Epithelial cell of proximal tubule (primary cell): ENCODE measurements around the gene ARHGAP25. TPM values are rescaled to one million over a fixed set of nuclear protein-coding genes. Genes with fewer than 3 reads are reported as not detected.

Source experiments
- DNase-seq: peaks from one replicate; pipeline ENCODE4 v3.0.0-alpha.2; 2011; ENCODE audit warnings: low read depth
- H3K4me3 ChIP-seq: 2 replicates; pipeline ENCODE4 v1.5.1; 2011; ENCODE audit warnings: low read depth, mild to moderate bottlenecking, low read length
- CTCF ChIP-seq: conservative IDR thresholded peaks from 2 replicates; pipeline ENCODE4 v1.5.1; 2012; ENCODE audit warnings: low read depth, mild to moderate bottlenecking, low read length
- total RNA-seq: library from RNA; depleted of rRNA; stranded (reverse); fragments of >200 nt; gene quantifications from 2 replicates; pipeline ENCODE4 v1.2.3, GENCODE V29; 2015

Gene ARHGAP25
- total RNA-seq, 1 donor from 2014 or later = not detected

DNA sequence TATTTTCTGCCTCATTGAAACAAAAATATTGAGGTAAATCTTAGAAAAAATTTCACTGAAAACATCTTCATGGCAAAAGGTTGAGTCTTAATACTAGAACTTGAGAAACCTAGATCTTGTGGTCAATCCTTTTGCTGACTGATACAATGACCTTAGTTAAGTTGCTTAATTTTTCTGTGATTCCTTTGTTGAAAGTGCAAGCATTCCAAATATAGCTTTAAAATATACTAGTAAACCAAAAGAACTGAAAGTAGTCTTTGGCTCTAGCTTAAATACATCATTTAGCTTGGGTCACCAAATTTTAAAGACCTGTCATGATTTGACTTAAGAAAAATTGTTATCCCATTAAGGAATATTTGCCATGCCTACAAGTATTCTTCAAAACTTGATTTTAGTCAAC, 119.9 kb downstream of the ARHGAP25 start:
- no peak for DNase-seq
- H3K4me3 ChIP-seq = no peak overlapping the region

GRCh38 chr2:68855550-68855949, 120.9 kb downstream of the ARHGAP25 start:
- TF ChIP-seq CTCF = no peak
- DNase-seq = no peak
- no peak overlapping the region for H3K4me3 ChIP-seq

More for the DNA sequence above, 119.9 kb downstream of the ARHGAP25 start:
- no peak for TF ChIP-seq CTCF

- TF ChIP-seq CTCF = no peak
- DNase-seq = no peak
- no peak overlapping the region for H3K4me3 ChIP-seq
These were observed 122.7 kb downstream of the ARHGAP25 start for GRCh38 chr2:68857202-68857845.

DNA sequence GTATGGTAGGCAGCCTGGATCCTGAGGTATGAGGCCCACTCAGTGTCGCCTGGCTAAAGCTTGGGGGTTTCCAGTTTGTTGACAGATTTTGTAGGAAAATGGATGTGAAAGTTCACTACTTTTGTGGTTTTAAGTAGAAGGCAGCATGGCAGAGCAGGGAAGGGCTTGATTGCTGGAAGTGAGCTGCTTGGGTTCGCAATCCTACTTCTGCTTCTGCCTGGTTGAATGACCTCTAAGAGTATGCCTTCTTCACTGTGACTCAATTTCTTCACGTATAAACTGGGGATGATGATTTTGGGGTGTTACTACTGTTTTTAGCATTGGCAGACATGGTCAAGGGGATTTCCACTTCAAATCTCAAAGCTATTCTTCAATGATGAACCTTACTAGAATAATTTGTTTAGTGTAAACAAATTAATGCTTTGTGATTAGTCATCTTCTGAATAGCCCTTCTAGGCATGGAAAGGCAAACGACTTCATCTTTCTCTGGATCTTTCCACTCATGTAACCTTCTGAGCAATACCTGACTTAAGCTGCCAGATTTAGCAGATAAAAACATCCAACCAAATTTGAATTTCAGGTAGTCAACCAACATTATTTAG, 123.3 kb downstream of the ARHGAP25 start:
- no peak for DNase-seq
- no peak overlapping the region for H3K4me3 ChIP-seq
- no peak for TF ChIP-seq CTCF

DNA sequence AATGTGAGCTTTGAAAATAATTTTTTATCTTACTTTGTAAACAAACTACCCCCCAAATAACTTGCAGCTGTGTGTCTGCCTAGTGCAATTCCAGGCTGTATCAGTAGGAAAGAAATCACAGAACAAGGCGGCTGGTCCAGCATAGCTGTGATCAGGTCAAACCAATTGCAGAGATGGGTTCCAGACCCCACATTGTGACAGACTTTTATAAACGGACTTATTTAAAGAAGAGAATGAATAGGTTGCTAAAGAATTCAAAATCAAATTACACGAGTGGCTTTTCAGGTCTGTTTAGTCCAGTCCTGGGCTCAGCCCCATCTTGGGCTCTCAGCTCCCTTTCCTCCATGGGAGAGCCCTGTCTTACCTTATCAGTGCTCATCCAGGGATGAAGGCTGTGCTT, 125.5 kb downstream of the ARHGAP25 start:
- no peak for DNase-seq
- no peak overlapping the region for H3K4me3 ChIP-seq
- no peak for TF ChIP-seq CTCF

DNA sequence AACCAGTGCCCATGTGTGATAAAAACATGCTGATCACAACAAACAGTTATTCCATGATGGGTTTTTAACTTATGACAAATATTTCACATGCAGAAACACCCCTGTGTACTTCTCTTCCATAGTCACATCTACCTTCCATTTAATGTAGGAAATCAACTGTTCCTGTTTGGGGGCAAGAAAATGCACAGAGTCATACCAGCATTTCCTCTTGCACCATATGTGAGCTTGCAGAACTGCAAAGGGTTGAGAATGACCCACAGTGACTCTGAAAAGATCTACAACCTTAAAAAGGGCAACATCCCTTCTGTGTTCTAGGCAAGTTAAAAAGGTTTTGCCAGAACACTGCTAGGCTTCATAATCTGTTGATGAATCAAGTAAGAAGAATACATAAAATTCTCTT, 126.7 kb downstream of the ARHGAP25 start:
- no peak for TF ChIP-seq CTCF
- no peak overlapping the region for H3K4me3 ChIP-seq
- DNase-seq = no peak

DNA sequence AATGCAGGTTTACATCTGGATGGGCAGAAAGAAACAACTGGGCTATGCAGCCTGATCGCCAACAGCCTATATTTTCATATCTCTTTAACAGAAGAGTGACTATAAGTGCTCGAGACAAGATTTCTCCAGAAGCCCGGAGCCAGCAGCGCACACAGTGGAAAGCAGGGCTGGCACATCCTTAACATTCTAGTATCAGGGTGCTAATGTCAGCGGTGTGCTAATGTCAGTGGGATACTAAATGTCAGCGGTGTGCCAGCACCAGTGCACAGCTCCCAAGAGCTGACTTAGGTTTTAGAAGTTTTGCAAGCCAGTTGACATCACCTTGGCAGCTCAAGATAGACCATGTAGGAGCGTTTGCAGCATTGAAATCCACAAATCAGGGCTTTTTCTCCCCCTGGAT, 128.3 kb downstream of the ARHGAP25 start:
- no peak overlapping the region for H3K4me3 ChIP-seq
- no peak for TF ChIP-seq CTCF
- no peak for DNase-seq
